Kidney (tissue), 14 donors: Measurements from ENCODE around the gene MTA2. TPM values are rescaled to one million over a fixed set of nuclear protein-coding genes. Genes with fewer than 3 reads are reported as not detected.

Source experiments
- DNase-seq, 5 donors: peaks; one replicate each; pipeline ENCODE4 v3.0.0-alpha.2; 2013 to 2020
- FAIRE-seq: peaks from 2 replicates; lab custom pipeline; 2012; peaks lifted over from hg19 to GRCh38; lab: Jason Lieb, UNC
- H3K27ac ChIP-seq, 2 donors: one replicate each; pipeline ENCODE4 v1.7.0; 2013; ENCODE audit warnings: low read depth in 2 of 2, low read length in 2 of 2, inconsistent platforms in 1 of 2
- H3K27me3 ChIP-seq: one replicate; pipeline ENCODE4 v1.7.1; 2013; ENCODE audit warnings: low read length, inconsistent platforms; ENCODE audit not compliant: control insufficient read depth, insufficient read depth
- H3K36me3 ChIP-seq, 3 donors: one replicate each; pipeline versions ENCODE4 v1.7.0 to v1.7.1; 2013; ENCODE audit warnings: low read length in 3 of 3, control low read depth in 1 of 3, inconsistent platforms in 1 of 3; ENCODE audit not compliant: insufficient read depth in 3 of 3, control insufficient read depth in 2 of 3
- H3K4me1 ChIP-seq, 3 donors: one replicate each; pipeline versions ENCODE4 v1.7.0 to v1.7.1; 2013; ENCODE audit warnings: low read length in 3 of 3, inconsistent platforms in 1 of 3, low read depth in 1 of 3; ENCODE audit not compliant: control insufficient read depth in 2 of 3, insufficient read depth in 2 of 3
- H3K4me3 ChIP-seq, 3 donors: one replicate each; pipeline versions ENCODE4 v1.7.0 to v1.8.1; 2013; ENCODE audit warnings: low read length in 3 of 3, control low read depth in 1 of 3, inconsistent platforms in 1 of 3
- H3K9ac ChIP-seq, 3 donors: one replicate each; pipeline versions ENCODE4 v1.7.0 to v1.7.1; 2013; ENCODE audit warnings: low read length in 3 of 3, control low read depth in 1 of 3, inconsistent platforms in 1 of 3
- H3K9me3 ChIP-seq, 3 donors: one replicate each; pipeline versions ENCODE4 v1.7.0 to v1.7.1; 2013; ENCODE audit warnings: low read length in 3 of 3, control low read depth in 1 of 3, inconsistent platforms in 1 of 3; ENCODE audit not compliant: control insufficient read depth in 2 of 3, insufficient read depth in 1 of 3
- CTCF ChIP-seq: IDR thresholded peaks from 3 replicates; pipeline ENCODE4 v1.5.1; 2012; ENCODE audit warnings: mild to moderate bottlenecking, moderate library complexity, borderline replicate concordance; ENCODE audit not compliant: insufficient read depth; ENCODE audit errors: extremely low read depth
- intact Hi-C: fragments of 100-400 bp; cut with DNase I; formaldehyde crosslinking; loops from one replicate; pipeline ENCODE4 v1.11.1; 2022
- polyA plus RNA-seq: library from polyadenylated mRNA; stranded (reverse); fragments of 350-450 nt; fragmentation: Illumina TruSeq; extraction: RNeasy Lipid Tissue Mini Kit (QIAGEN cat#74804); gene quantifications from one replicate; pipeline ENCODE4 v1.2.3, GENCODE V29; 2014; ENCODE audit warnings: low read depth, low replicate concordance; ENCODE audit not compliant: insufficient read depth
- total RNA-seq: library from RNA; stranded (reverse); fragmentation: NEBNext Ultra II Directional; extraction: Animal tissue kit (Norgen Biotek cat#: 25700); gene quantifications from one replicate; pipeline ENCODE4 v1.2.1, GENCODE V29; 2021
- donor health status: control.
- donor health status: control.
- donor health status: control.
- donor health status: control.
- donor health status: control.
- donor health status: DM: yes; HTN: yes; CAD: no.
- donor health status: Normal renal cell carcinoma (clear cell type).

Gene MTA2
- total and polyA plus RNA-seq, 2 donors from 2014 or later = 34.4 to 71.8 TPM

DNA sequence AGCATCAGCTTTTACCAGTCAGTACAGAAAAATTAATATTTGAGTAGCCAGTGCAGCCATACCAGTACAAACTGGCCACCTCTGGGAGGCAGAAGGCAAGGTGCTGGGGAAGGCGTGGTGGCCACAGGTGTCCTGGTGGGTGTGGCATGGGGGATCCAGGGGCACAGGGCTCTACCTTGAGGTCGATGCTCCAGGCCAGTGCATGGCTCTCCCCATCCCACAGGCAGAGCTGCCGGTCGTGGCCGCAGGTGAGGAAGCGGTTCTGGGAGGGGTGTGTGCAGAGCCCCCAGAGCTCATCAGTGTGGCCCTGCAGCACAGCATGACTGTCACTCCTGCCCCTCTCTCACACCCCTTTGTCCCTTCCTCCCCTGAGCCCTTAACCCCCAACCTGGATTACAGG, 3.8 kb upstream of the MTA2 start:
- Histone ChIP-seq H3K4me3 (no peak overlapping the region), H3K27ac (no peak overlapping the region), H3K9ac (no peak overlapping the region), H3K27me3 (no peaks in the 10 kb centered on the region), H3K36me3 (peaks cover 1 to 15% (median 12%) of the 10 kb centered on the region in 3 donors), H3K9me3 (no peaks in the 10 kb centered on the region), H3K4me1 (peaks cover 0 to 10% (median 1%) of the 10 kb centered on the region in 3 donors)
- FAIRE-seq (no peak), DNase-seq (peak in 1 of 5 donors; percentile 48)
- TF ChIP-seq CTCF = no peak
- intact Hi-C loops = no loop called here

GRCh38 chr11:62604460-62605120, 2.9 kb upstream of the MTA2 start:
- no peak for TF ChIP-seq CTCF
- peak in 4 of 5 donors; percentile 76 to 86 (median 82) for DNase-seq
- intact Hi-C loops = no loop called here
- no peaks in the 10 kb centered on the region for H3K9me3 ChIP-seq
- no peaks in the 10 kb centered on the region for H3K27me3 ChIP-seq
- no peak for FAIRE-seq
- no peak overlapping the region for H3K9ac ChIP-seq
- H3K4me1 ChIP-seq = peaks cover 5 to 17% (median 10%) of the 10 kb centered on the region in 3 donors
- no peak overlapping the region for H3K4me3 ChIP-seq
- no peak overlapping the region for H3K27ac ChIP-seq
- H3K36me3 ChIP-seq = peaks cover 0 to 11% (median 9%) of the 10 kb centered on the region in 3 donors

DNA sequence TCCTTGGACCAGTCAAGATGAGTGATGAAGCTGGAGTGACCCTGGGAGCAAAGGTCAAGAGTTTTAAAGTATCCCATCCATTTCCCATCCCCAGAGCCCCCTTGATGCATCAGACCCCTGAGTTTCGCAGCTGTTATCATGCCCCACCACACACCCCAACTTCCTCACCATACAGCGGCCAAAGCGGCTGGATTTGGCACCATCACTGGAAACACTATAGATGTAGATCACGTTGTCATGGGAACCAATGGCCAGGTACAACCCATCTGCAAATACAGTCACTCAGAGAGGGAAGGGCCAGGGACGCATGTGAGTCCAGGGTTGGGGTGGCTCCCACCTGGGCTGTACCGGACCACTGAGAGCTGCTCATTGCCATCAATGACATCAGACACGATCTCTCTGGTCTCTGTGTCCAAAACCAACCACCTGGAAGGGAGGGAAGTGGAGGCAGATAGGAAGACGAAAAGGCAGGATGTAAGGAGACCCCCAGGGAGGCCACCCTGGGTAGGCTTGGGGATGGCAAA, 2.2 kb upstream of the MTA2 start:
- Histone ChIP-seq H3K4me1 (peaks cover 5 to 18% (median 16%) of the 10 kb centered on the region in 3 donors), H3K4me3 (no peak overlapping the region), H3K27ac (no peak overlapping the region), H3K36me3 (peaks cover 0 to 11% (median 7%) of the 10 kb centered on the region in 3 donors), H3K27me3 (no peaks in the 10 kb centered on the region), H3K9me3 (no peaks in the 10 kb centered on the region), H3K9ac (no peak overlapping the region)
- intact Hi-C loops = no loop called here
- peak in 1 of 5 donors; percentile 58 for DNase-seq
- no peak for FAIRE-seq
- TF ChIP-seq CTCF = no peak
